ENCODE data around the gene MOV10.

The MOV10 gene

DNA sequence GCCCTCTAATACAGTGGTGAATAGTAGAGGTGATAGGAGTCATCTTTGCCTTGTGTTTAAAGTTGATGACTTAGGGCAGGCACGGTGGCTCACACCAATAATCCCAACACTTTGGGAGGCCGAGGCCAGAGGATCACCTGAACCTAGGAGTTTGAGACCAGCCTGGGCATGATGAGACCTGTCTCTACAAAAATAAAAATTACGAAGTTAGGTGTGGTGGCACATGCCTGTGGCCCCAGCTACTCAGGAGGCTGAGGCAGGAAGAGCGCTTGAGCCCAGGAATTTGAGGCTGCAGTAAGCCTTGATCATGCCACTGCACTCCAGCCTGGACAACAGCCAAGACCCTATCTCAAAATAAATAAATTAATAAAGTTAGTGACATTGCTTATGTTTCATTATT is 28.2 kb upstream of the MOV10 start:
- DNase-seq (ENCODE audit: low read depth): peak; percentile 68
- TF ChIP-seq, protein P1, sequence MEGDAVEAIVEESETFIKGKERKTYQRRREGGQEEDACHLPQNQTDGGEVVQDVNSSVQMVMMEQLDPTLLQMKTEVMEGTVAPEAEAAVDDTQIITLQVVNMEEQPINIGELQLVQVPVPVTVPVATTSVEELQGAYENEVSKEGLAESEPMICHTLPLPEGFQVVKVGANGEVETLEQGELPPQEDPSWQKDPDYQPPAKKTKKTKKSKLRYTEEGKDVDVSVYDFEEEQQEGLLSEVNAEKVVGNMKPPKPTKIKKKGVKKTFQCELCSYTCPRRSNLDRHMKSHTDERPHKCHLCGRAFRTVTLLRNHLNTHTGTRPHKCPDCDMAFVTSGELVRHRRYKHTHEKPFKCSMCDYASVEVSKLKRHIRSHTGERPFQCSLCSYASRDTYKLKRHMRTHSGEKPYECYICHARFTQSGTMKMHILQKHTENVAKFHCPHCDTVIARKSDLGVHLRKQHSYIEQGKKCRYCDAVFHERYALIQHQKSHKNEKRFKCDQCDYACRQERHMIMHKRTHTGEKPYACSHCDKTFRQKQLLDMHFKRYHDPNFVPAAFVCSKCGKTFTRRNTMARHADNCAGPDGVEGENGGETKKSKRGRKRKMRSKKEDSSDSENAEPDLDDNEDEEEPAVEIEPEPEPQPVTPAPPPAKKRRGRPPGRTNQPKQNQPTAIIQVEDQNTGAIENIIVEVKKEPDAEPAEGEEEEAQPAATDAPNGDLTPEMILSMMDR (IDR thresholded peaks at IDR 0.05; ENCODE audit: insufficient read depth, low read depth, low read length, missing control alignments): no peak
- no peak overlapping the region for H3K4me3 ChIP-seq (ENCODE audit: low read length)

DNA sequence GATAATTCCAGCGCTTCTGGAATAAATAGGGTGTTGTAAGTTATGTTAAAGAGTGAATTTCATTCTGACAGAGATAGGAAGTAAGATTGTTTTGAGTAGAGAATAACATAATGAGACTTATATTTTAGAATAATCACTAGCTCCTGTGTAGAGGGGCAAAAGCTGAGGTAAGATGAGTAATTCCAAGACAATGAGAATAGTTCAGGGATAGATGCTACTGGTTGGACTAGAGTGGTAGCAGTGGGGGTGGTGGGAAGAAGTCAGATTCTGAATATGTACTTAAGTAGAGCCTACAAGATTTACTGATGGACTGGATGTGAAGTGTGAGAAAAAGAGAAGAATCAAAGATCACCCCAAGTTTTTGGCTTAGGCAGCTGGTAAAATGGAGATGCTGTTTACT is 23.3 kb upstream of the MOV10 start:
- TF ChIP-seq, protein P1 (IDR thresholded peaks at IDR 0.05; ENCODE audit: insufficient read depth, low read depth, low read length, missing control alignments): no peak
- no peak overlapping the region for H3K4me3 ChIP-seq (ENCODE audit: low read length)
- no peak for DNase-seq (ENCODE audit: low read depth)

DNA sequence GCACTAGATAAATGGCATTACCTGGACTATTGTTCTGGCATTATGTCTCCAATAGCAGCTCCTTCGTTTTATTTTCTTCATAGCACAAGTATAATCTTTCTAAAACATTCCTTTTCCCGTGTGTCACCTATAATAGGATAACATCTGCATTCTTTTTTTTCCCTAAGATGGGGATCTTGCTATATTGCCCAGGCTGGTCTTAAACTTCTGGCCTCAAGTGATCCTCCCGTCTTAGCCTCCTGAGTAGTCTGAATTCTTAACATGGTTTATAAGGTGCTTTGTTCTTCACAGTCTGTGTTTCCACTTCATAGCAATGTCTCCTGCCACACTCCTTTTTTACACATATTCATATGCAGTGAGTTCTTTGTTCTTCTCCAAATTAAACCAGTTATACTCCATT is 8.6 kb upstream of the MOV10 start:
- TF ChIP-seq, protein P1 (IDR thresholded peaks at IDR 0.05; ENCODE audit: insufficient read depth, low read depth, low read length, missing control alignments): no peak
- H3K4me3 ChIP-seq (ENCODE audit: low read length): no peak overlapping the region
- no peak for DNase-seq (ENCODE audit: low read depth)

DNA sequence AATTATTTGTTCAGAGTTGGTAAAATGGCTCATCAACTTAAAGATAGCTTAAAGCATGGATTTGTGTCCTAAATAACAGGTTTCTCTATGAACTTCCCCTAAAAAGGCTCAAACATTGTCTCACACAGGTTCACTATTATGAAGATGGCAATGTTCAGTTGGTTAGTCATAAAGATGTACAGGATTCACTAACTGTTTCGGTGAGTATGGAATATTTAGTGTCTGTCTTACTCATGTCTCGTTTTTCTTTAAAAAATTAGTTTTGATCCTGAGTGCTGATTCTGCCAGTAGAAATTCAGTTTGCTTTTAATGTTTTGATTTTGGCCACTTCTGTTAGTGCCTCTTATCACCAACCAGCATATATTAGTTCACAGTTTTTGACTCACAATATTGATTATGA is 7.5 kb upstream of the MOV10 start:
- no peak overlapping the region for H3K4me3 ChIP-seq (ENCODE audit: low read length)
- TF ChIP-seq, protein P1 (IDR thresholded peaks at IDR 0.05; ENCODE audit: insufficient read depth, low read depth, low read length, missing control alignments): no peak
- DNase-seq (ENCODE audit: low read depth): no peak

DNA sequence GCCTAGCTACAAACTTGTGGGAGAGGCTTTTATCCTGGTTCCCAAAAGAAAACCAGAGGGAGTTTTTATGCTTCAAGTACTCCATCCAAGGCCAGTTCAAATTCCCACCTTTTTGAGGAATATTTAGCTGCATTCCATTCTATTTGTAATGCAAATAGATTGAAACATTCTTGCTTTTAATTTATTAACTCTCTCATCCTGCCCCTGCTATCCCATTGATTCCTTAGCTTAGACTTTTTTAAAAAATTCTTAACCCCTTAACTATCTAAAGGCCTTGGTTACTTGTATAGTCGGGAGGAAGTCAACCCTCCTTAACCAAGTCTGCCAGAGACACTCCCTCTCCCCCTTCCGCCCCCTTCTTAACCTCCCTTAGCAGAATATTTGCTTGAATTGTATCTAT is 2.5 kb upstream of the MOV10 start:
- TF ChIP-seq, protein P1 (IDR thresholded peaks at IDR 0.05; ENCODE audit: insufficient read depth, low read depth, low read length, missing control alignments): no peak
- no peak overlapping the region for H3K4me3 ChIP-seq (ENCODE audit: low read length)
- DNase-seq (ENCODE audit: low read depth): no peak

DNA sequence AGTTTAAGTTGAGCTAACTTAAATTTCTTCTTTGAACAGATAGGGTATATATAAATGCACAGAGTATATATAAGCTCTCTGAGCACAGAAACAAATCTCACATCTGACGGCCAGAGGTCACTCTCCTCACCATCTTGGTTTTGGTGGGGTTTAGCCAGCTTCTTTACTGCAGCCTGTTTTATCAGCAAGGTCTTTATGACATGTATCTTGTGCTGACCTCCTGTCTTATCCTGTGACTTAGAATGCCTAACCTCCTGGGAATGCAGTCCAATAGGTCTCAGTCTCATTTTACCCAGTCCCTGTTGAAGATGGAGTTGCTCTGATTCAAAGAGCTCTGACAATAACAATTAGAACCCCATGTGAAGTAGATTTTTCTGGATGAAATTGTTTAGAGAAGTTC is 1.6 kb upstream of the MOV10 start:
- H3K4me3 ChIP-seq (ENCODE audit: low read length): no peak overlapping the region
- DNase-seq (ENCODE audit: low read depth): no peak
- TF ChIP-seq, protein P1 (IDR thresholded peaks at IDR 0.05; ENCODE audit: insufficient read depth, low read depth, low read length, missing control alignments): no peak

DNA sequence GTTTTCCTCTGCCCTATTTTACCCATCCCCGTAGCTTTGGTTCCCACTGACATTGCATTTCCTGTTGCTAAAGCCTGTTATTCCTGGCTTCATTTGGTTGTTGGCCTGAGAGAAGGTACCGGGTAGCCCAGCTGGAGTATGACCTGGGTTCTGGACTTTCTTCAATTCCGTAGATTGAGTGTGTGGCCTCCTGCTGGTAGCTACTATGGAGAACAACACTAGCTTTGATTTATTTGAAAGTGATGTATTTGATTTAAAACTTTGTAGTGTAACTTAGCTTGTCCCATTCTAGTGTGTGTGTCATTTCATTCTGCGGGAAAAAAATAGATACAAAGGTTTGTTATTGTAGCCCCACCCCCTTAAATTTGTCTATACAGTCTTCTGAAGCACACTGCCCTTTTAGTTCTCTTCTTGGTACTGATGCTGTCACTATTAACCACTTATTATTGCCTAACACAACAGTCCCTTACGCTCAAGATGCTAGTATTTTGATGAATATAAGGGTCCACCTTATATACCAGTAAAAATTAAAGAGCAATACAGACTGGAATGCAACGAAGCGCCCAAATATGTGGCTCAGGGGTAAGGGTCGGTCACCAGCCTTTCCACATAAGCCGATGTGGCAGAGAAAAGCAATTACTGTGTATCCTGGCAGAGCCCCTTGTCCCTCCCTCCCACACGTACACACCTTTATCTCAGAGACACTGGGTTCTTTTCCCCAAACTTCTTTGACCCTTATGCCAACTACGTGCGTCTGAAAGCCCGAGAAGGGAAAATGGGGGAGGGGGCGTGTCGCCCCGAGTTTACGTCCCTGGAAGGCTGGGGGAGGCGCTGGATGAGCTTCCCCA is 643 bp upstream of the MOV10 start:
- peak; percentile 58 for DNase-seq (ENCODE audit: low read depth)
- TF ChIP-seq, protein P1 (IDR thresholded peaks at IDR 0.05; ENCODE audit: insufficient read depth, low read depth, low read length, missing control alignments): peak; percentile 62
- H3K4me3 ChIP-seq (ENCODE audit: low read length): peak overlapping the region; percentile 92

Measured in epithelial cell of esophagus (primary cell).